CD8-positive, alpha-beta memory T cell (primary cell): ENCODE data around the gene DENND2D. TPM values are rescaled to one million over a fixed set of nuclear protein-coding genes. Genes with fewer than 3 reads are reported as not detected.

Experiments used
- CTCF ChIA-PET: fragments of 350-600 bp; sonication (Branson Sonifier 250); formaldehyde crosslinking; loops from one replicate; lab custom pipeline; 2021; ENCODE audit warnings: antibody characterized with exemption; lab: Charles Lee
- POLR2A ChIA-PET: fragments of 350-600 bp; sonication (Branson Sonifier 250); formaldehyde crosslinking; loops from one replicate; lab custom pipeline; 2021; ENCODE audit warnings: antibody characterized with exemption; lab: Charles Lee
- DNase-seq, 5 donors: peaks; one replicate each; pipeline versions ENCODE4 v3.0.0 to v3.0.0-alpha.2; 2020 to 2022; ENCODE audit warnings: mixed read lengths in 1 of 5
- H3K27ac ChIP-seq: one replicate; pipeline ENCODE4 v1.7.0; 2013; ENCODE audit warnings: low read depth, mild to moderate bottlenecking, low read length, moderate library complexity
- H3K27me3 ChIP-seq: 2 replicates; pipeline ENCODE4 v1.7.0; 2013; ENCODE audit warnings: low read length, mild to moderate bottlenecking; ENCODE audit not compliant: insufficient read depth, poor library complexity, severe bottlenecking
- H3K36me3 ChIP-seq: 2 replicates; pipeline ENCODE4 v1.7.0; 2013; ENCODE audit warnings: mild to moderate bottlenecking, low read length, moderate library complexity; ENCODE audit not compliant: insufficient read depth
- H3K4me1 ChIP-seq: 2 replicates; pipeline ENCODE4 v1.7.0; 2013; ENCODE audit warnings: mild to moderate bottlenecking, low read length, moderate library complexity; ENCODE audit not compliant: insufficient read depth
- H3K4me3 ChIP-seq: 2 replicates; pipeline ENCODE4 v1.7.0; 2013; ENCODE audit warnings: mild to moderate bottlenecking, low read length
- H3K9me3 ChIP-seq: 2 replicates; pipeline ENCODE4 v1.7.0; 2013; ENCODE audit warnings: mild to moderate bottlenecking, low read length
- H3K27ac Mint-ChIP-seq, 8 donors: one replicate each; pipeline ENCODE4 v1.8.0; 2020 to 2021; ENCODE audit warnings: mixed read lengths in 8 of 8, mild to moderate bottlenecking in 6 of 8, inconsistent platforms in 3 of 8, moderate library complexity in 3 of 8
- H3K27me3 Mint-ChIP-seq, 2 donors: one replicate each; pipeline ENCODE4 v1.8.0; 2020 to 2021; ENCODE audit warnings: mixed read lengths in 2 of 2, mild to moderate bottlenecking in 1 of 2, moderate library complexity in 1 of 2
- H3K36me3 Mint-ChIP-seq, 3 donors: one replicate each; pipeline ENCODE4 v1.8.0; 2020 to 2021; ENCODE audit warnings: mixed read lengths in 3 of 3, inconsistent platforms in 1 of 3, mild to moderate bottlenecking in 1 of 3
- H3K4me1 Mint-ChIP-seq, 3 donors: one replicate each; pipeline ENCODE4 v1.8.0; 2020 to 2021; ENCODE audit warnings: mixed read lengths in 3 of 3, inconsistent platforms in 1 of 3, mild to moderate bottlenecking in 1 of 3
- H3K4me3 Mint-ChIP-seq, 7 donors: one replicate each; pipeline ENCODE4 v1.8.0; 2020 to 2021; ENCODE audit warnings: mixed read lengths in 7 of 7, mild to moderate bottlenecking in 6 of 7, moderate library complexity in 4 of 7, inconsistent platforms in 2 of 7
- H3K9me3 Mint-ChIP-seq, 5 donors: one replicate each; pipeline ENCODE4 v1.8.0; 2020 to 2022; ENCODE audit warnings: mixed read lengths in 5 of 5, mild to moderate bottlenecking in 3 of 5, moderate library complexity in 2 of 5, inconsistent platforms in 1 of 5
- polyA plus RNA-seq: library from polyadenylated mRNA; unstranded; fragments of 300-500 nt; fragmentation: Illumina TruSeq; gene quantifications from one replicate; pipeline ENCODE4 v1.2.3, GENCODE V29; 2021
- total RNA-seq, 2 experiments: library from RNA; stranded (reverse); gene quantifications; one replicate each; pipeline ENCODE4 v1.2.3, GENCODE V29; 2021

DENND2D gene
- total and polyA plus RNA-seq, 3 experiments from 2014 or later = 185 to 258 (median 196) TPM

GRCh38 chr1:111172463-111172862, 28.0 kb downstream of the DENND2D start:
- H3K4me3 Mint-ChIP-seq = no peak overlapping the region
- Histone ChIP-seq H3K9me3 (no peaks in the 10 kb centered on the region), H3K36me3 (peaks cover 12% of the 10 kb centered on the region), H3K4me3 (no peak overlapping the region), H3K27ac (no peak overlapping the region), H3K4me1 (no peaks in the 10 kb centered on the region), H3K27me3 (no peaks in the 10 kb centered on the region)
- H3K27me3 Mint-ChIP-seq = no peaks in the 10 kb centered on the region
- H3K27ac Mint-ChIP-seq = peak overlapping the region in 4 of 8 donors; percentile 25 to 78 (median 41)
- DNase-seq = no peak
- peaks cover 14 to 56% (median 36%) of the 10 kb centered on the region in 3 donors for H3K4me1 Mint-ChIP-seq
- POLR2A ChIA-PET = no interaction called here
- CTCF ChIA-PET = no interaction called here
- H3K9me3 Mint-ChIP-seq = no peaks in the 10 kb centered on the region
- peaks cover 5 to 80% (median 15%) of the 10 kb centered on the region in 3 donors for H3K36me3 Mint-ChIP-seq

GRCh38 chr1:111164151-111164550, 36.3 kb downstream of the DENND2D start:
- Histone ChIP-seq H3K27ac (no peak overlapping the region), H3K36me3 (peaks cover 7% of the 10 kb centered on the region), H3K9me3 (no peaks in the 10 kb centered on the region), H3K4me3 (no peak overlapping the region), H3K4me1 (no peaks in the 10 kb centered on the region), H3K27me3 (no peaks in the 10 kb centered on the region)
- no peaks in the 10 kb centered on the region for H3K27me3 Mint-ChIP-seq
- ChIA-PET CTCF (interaction anchor here (0.9 kb wide), 1 partner anchor 52 kb away, joined by 3 read pairs; no protein-coding TSS in a partner anchor), POLR2A (no interaction called here)
- peaks cover 8 to 23% (median 17%) of the 10 kb centered on the region in 3 donors for H3K4me1 Mint-ChIP-seq
- DNase-seq = no peak
- peaks cover 5 to 64% (median 15%) of the 10 kb centered on the region in 3 donors for H3K36me3 Mint-ChIP-seq
- H3K4me3 Mint-ChIP-seq = no peak overlapping the region
- H3K9me3 Mint-ChIP-seq = no peaks in the 10 kb centered on the region
- H3K27ac Mint-ChIP-seq = peak overlapping the region in 3 of 8 donors; percentile 12 to 68 (median 12)

GRCh38 chr1:111163363-111163762, 37.1 kb downstream of the DENND2D start:
- Histone ChIP-seq H3K27ac (no peak overlapping the region), H3K27me3 (no peaks in the 10 kb centered on the region), H3K9me3 (no peaks in the 10 kb centered on the region), H3K4me1 (no peaks in the 10 kb centered on the region), H3K4me3 (no peak overlapping the region), H3K36me3 (no peaks in the 10 kb centered on the region)
- H3K9me3 Mint-ChIP-seq = no peaks in the 10 kb centered on the region
- ChIA-PET POLR2A (no interaction called here), CTCF (no interaction called here)
- no peaks in the 10 kb centered on the region for H3K27me3 Mint-ChIP-seq
- no peak for DNase-seq
- H3K27ac Mint-ChIP-seq = no peak overlapping the region
- peaks cover 9 to 25% (median 19%) of the 10 kb centered on the region in 3 donors for H3K4me1 Mint-ChIP-seq
- H3K4me3 Mint-ChIP-seq = no peak overlapping the region
- peaks cover 5 to 61% (median 15%) of the 10 kb centered on the region in 3 donors for H3K36me3 Mint-ChIP-seq

GRCh38 chr1:111162488-111162880, 38.0 kb downstream of the DENND2D start:
- Mint-ChIP-seq H3K27me3 (no peaks in the 10 kb centered on the region), H3K36me3 (peaks cover 0 to 55% (median 15%) of the 10 kb centered on the region in 3 donors), H3K4me1 (peaks cover 9 to 25% (median 21%) of the 10 kb centered on the region in 3 donors), H3K4me3 (no peak overlapping the region), H3K27ac (peak overlapping the region in 4 of 8 donors; percentile 27 to 77 (median 50)), H3K9me3 (no peaks in the 10 kb centered on the region)
- no peaks in the 10 kb centered on the region for H3K36me3 ChIP-seq
- peak overlapping the region; percentile 20 for H3K27ac ChIP-seq
- ChIA-PET POLR2A (no interaction called here), CTCF (no interaction called here)
- no peak for DNase-seq
- no peaks in the 10 kb centered on the region for H3K4me1 ChIP-seq
- H3K27me3 ChIP-seq = no peaks in the 10 kb centered on the region
- no peak overlapping the region for H3K4me3 ChIP-seq
- H3K9me3 ChIP-seq = no peaks in the 10 kb centered on the region

- no peaks in the 10 kb centered on the region for H3K9me3 ChIP-seq
- H3K4me3 ChIP-seq = no peak overlapping the region
- H3K27me3 ChIP-seq = no peaks in the 10 kb centered on the region
- no peak for DNase-seq
- POLR2A ChIA-PET = no interaction called here
- H3K27ac Mint-ChIP-seq = peak overlapping the region in 5 of 8 donors; percentile 36 to 77 (median 50)
- peaks cover 9 to 25% (median 23%) of the 10 kb centered on the region in 3 donors for H3K4me1 Mint-ChIP-seq
- no peaks in the 10 kb centered on the region for H3K9me3 Mint-ChIP-seq
- no peak overlapping the region for H3K4me3 Mint-ChIP-seq
- no peaks in the 10 kb centered on the region for H3K36me3 ChIP-seq
- peaks cover 0 to 57% (median 15%) of the 10 kb centered on the region in 3 donors for H3K36me3 Mint-ChIP-seq
- H3K27ac ChIP-seq = no peak overlapping the region
- H3K27me3 Mint-ChIP-seq = no peaks in the 10 kb centered on the region
- H3K4me1 ChIP-seq = no peaks in the 10 kb centered on the region
- CTCF ChIA-PET = no interaction called here
These were observed 38.5 kb downstream of the DENND2D start for GRCh38 chr1:111161843-111162487.

GRCh38 chr1:111157431-111157830, 43.0 kb downstream of the DENND2D start:
- CTCF ChIA-PET = no interaction called here
- H3K27ac ChIP-seq = no peak overlapping the region
- Mint-ChIP-seq H3K27ac (no peak overlapping the region), H3K9me3 (no peaks in the 10 kb centered on the region), H3K36me3 (peaks cover 14 to 74% (median 36%) of the 10 kb centered on the region in 3 donors), H3K4me1 (peaks cover 39 to 62% (median 52%) of the 10 kb centered on the region in 3 donors), H3K27me3 (no peaks in the 10 kb centered on the region), H3K4me3 (no peak overlapping the region)
- peaks cover 5% of the 10 kb centered on the region for H3K36me3 ChIP-seq
- peaks cover 10% of the 10 kb centered on the region for H3K4me1 ChIP-seq
- POLR2A ChIA-PET = interaction anchor here (1.0 kb wide), 1 partner anchor 17 kb away, joined by 3 read pairs; the partner anchor contains the start of genes CEPT1 and DRAM2
- DNase-seq = no peak
- no peaks in the 10 kb centered on the region for H3K27me3 ChIP-seq
- H3K4me3 ChIP-seq = no peak overlapping the region
- no peaks in the 10 kb centered on the region for H3K9me3 ChIP-seq

GRCh38 chr1:111154021-111154999, 46.1 kb downstream of the DENND2D start:
- Histone ChIP-seq H3K27ac (no peak overlapping the region), H3K27me3 (no peaks in the 10 kb centered on the region), H3K9me3 (no peaks in the 10 kb centered on the region), H3K36me3 (peaks cover 5% of the 10 kb centered on the region), H3K4me1 (peaks cover 10% of the 10 kb centered on the region), H3K4me3 (no peak overlapping the region)
- CTCF ChIA-PET = interaction anchor here (0.9 kb wide), 1 partner anchor 246 kb away, joined by 3 read pairs; no protein-coding TSS in a partner anchor
- peaks cover 18 to 78% (median 35%) of the 10 kb centered on the region in 3 donors for H3K36me3 Mint-ChIP-seq
- no peaks in the 10 kb centered on the region for H3K9me3 Mint-ChIP-seq
- H3K27me3 Mint-ChIP-seq = no peaks in the 10 kb centered on the region
- H3K27ac Mint-ChIP-seq = peak overlapping the region in 2 of 8 donors; percentile 25 to 61
- DNase-seq = no peak
- H3K4me3 Mint-ChIP-seq = peak overlapping the region in 2 of 7 donors; percentile 1 to 26
- H3K4me1 Mint-ChIP-seq = peaks cover 62 to 82% (median 75%) of the 10 kb centered on the region in 3 donors
- POLR2A ChIA-PET = interaction anchor here (0.5 kb wide), 1 partner anchor 89 kb away, joined by 3 read pairs; no protein-coding TSS in a partner anchor
